H1 (cell line): Measurements from ENCODE around the gene KLF8. TPM values are rescaled to one million over a fixed set of nuclear protein-coding genes. Genes with fewer than 3 reads are reported as not detected.

ENCODE experiments used
- EP300 ChIP-seq, 2 experiments: IDR thresholded peaks; 1 replicate in 1 of 2; 2 replicates in 1 of 2; pipeline ENCODE4 v1.6.1; 2011 to 2012; ENCODE audit warnings: low read depth in 2 of 2, low read length in 2 of 2, mild to moderate bottlenecking in 2 of 2, borderline replicate concordance in 1 of 2, inconsistent platforms in 1 of 2, moderate library complexity in 1 of 2
- RXRA ChIP-seq: IDR thresholded peaks from 2 replicates; pipeline ENCODE4 v1.6.1; 2011; ENCODE audit warnings: low read depth, mild to moderate bottlenecking, low read length, moderate library complexity; ENCODE audit not compliant: insufficient read depth
- polyA plus RNA-seq, 7 experiments: library from polyadenylated mRNA; depleted of rRNA in 3 of 7; stranded (reverse) in 5 of 7; unstranded in 2 of 7; fragments of >200 nt in 5 of 7; fragments of 200-250 nt in 2 of 7; gene quantifications; 1 replicate in 5 of 7; 2 replicates in 1 of 7; 4 replicates in 1 of 7; pipeline versions ENCODE4 v1.2.1 to v1.2.3, GENCODE V29; 2011 to 2013; ENCODE audit warnings: missing spikeins in 2 of 7, mixed read lengths in 2 of 7
- total RNA-seq: library from RNA; stranded (reverse); fragmentation: NEBNext Ultra II Directional; extraction: Animal tissue kit (Norgen Biotek cat#: 25700); gene quantifications from 2 replicates; pipeline ENCODE4 v1.2.1, GENCODE V29; 2021
- TF ChIP-seq, protein P1 (sequence below): fragments of 300-600 bp; sonication (generic); IDR thresholded peaks from 2 replicates; pipeline ENCODE4 v1.7.1; 2012; ENCODE audit warnings: low read length, moderate library complexity, mild to moderate bottlenecking, inconsistent platforms; ENCODE audit not compliant: insufficient replicate concordance

KLF8 gene
- total and polyA plus RNA-seq, 2 of the 8 experiments (the other 6 are each of a cell fraction or from before 2014, with no cell fraction given) = 11.5 to 15.3 TPM

- TF ChIP-seq, protein P1, sequence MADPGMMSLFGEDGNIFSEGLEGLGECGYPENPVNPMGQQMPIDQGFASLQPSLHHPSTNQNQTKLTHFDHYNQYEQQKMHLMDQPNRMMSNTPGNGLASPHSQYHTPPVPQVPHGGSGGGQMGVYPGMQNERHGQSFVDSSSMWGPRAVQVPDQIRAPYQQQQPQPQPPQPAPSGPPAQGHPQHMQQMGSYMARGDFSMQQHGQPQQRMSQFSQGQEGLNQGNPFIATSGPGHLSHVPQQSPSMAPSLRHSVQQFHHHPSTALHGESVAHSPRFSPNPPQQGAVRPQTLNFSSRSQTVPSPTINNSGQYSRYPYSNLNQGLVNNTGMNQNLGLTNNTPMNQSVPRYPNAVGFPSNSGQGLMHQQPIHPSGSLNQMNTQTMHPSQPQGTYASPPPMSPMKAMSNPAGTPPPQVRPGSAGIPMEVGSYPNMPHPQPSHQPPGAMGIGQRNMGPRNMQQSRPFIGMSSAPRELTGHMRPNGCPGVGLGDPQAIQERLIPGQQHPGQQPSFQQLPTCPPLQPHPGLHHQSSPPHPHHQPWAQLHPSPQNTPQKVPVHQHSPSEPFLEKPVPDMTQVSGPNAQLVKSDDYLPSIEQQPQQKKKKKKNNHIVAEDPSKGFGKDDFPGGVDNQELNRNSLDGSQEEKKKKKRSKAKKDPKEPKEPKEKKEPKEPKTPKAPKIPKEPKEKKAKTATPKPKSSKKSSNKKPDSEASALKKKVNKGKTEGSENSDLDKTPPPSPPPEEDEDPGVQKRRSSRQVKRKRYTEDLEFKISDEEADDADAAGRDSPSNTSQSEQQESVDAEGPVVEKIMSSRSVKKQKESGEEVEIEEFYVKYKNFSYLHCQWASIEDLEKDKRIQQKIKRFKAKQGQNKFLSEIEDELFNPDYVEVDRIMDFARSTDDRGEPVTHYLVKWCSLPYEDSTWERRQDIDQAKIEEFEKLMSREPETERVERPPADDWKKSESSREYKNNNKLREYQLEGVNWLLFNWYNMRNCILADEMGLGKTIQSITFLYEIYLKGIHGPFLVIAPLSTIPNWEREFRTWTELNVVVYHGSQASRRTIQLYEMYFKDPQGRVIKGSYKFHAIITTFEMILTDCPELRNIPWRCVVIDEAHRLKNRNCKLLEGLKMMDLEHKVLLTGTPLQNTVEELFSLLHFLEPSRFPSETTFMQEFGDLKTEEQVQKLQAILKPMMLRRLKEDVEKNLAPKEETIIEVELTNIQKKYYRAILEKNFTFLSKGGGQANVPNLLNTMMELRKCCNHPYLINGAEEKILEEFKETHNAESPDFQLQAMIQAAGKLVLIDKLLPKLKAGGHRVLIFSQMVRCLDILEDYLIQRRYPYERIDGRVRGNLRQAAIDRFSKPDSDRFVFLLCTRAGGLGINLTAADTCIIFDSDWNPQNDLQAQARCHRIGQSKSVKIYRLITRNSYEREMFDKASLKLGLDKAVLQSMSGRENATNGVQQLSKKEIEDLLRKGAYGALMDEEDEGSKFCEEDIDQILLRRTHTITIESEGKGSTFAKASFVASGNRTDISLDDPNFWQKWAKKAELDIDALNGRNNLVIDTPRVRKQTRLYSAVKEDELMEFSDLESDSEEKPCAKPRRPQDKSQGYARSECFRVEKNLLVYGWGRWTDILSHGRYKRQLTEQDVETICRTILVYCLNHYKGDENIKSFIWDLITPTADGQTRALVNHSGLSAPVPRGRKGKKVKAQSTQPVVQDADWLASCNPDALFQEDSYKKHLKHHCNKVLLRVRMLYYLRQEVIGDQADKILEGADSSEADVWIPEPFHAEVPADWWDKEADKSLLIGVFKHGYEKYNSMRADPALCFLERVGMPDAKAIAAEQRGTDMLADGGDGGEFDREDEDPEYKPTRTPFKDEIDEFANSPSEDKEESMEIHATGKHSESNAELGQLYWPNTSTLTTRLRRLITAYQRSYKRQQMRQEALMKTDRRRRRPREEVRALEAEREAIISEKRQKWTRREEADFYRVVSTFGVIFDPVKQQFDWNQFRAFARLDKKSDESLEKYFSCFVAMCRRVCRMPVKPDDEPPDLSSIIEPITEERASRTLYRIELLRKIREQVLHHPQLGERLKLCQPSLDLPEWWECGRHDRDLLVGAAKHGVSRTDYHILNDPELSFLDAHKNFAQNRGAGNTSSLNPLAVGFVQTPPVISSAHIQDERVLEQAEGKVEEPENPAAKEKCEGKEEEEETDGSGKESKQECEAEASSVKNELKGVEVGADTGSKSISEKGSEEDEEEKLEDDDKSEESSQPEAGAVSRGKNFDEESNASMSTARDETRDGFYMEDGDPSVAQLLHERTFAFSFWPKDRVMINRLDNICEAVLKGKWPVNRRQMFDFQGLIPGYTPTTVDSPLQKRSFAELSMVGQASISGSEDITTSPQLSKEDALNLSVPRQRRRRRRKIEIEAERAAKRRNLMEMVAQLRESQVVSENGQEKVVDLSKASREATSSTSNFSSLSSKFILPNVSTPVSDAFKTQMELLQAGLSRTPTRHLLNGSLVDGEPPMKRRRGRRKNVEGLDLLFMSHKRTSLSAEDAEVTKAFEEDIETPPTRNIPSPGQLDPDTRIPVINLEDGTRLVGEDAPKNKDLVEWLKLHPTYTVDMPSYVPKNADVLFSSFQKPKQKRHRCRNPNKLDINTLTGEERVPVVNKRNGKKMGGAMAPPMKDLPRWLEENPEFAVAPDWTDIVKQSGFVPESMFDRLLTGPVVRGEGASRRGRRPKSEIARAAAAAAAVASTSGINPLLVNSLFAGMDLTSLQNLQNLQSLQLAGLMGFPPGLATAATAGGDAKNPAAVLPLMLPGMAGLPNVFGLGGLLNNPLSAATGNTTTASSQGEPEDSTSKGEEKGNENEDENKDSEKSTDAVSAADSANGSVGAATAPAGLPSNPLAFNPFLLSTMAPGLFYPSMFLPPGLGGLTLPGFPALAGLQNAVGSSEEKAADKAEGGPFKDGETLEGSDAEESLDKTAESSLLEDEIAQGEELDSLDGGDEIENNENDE = no peak
- TF ChIP-seq EP300 (IDR thresholded peaks at IDR 0.05; ENCODE audit: borderline replicate concordance in 1 of 2, low read depth in 2 of 2, low read length in 2 of 2) (no peak), RXRA (no peak)
Observed at GRCh38 chrX:56221101-56221500, 11.1 kb upstream of the KLF8 start (continued).
